ENCODE data around the gene ACTC1.

The ACTC1 gene

DNA sequence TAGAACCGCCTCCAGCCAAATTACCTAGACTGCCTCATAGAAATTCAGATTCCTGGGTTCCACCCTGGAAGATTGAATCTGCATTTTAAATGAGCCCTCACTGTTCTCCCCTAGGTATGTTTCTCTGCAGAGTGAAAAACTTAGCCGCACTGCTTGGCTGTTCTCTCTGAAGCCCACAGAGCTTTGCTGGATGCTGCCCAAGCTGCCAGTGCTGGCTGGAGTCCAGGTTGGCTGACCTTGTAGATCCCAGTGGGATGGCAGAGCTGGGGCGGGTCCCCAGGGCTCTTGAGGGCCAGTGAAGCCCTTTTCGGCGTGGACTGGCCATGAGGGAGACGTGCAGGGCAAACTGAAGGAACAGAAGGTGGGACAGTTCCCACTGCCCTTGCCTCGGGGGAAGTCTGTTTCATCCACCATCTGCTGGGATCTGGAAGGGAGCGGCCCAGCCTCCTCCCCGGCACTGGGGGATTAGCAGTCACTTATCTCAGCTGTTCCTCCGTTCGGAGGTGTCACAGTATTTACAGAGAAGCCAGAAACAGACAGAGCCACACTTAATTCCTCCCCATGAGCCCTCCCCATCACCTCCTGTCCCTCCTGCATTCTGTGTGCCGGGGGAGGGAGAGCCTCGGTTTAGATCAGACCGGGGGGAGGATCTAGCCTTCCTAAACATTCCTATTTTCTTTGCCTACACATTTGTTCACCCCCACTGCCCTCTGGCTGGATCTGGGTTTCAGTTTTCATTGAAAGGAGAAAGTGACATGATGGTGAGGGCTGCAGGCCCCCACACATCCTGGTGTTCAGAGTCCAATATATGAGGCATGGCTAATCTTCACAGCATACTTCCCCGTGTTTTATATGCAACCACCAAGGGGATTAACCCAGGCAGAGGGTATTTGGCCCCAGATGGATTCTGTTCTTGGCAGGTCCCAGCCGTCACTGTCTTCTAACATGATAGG, 4.1 kb upstream of the ACTC1 start:
- Histone ChIP-seq H3K9me3 (ENCODE audit: control insufficient read depth, insufficient read depth, low read length) (no peaks in the 10 kb centered on the region), H3K36me3 (ENCODE audit: control insufficient read depth, low read length) (no peaks in the 10 kb centered on the region), H3K79me2 (ENCODE audit: control insufficient read depth, low read length) (no peaks in the 10 kb centered on the region), H3K4me2 (ENCODE audit: low read length) (no peak overlapping the region), H3K27ac (ENCODE audit: low read depth, low read length) (no peak overlapping the region), H3F3A (ENCODE audit: control insufficient read depth, insufficient read depth) (no peaks in the 10 kb centered on the region), H3K4me3 (ENCODE audit: low read length) (no peak overlapping the region), H4K20me1 (ENCODE audit: control insufficient read depth, insufficient read depth, low read depth, low read length) (no peaks in the 10 kb centered on the region), H3K9me2 (replicated peaks; ENCODE audit: control insufficient read depth, low read length) (no peaks in the 10 kb centered on the region), H3K27me3 (ENCODE audit: control insufficient read depth, low read length) (peaks cover 6% of the 10 kb centered on the region; the same call in 1 of the 2 replicates), H3K4me1 (ENCODE audit: control insufficient read depth, low read length) (no peaks in the 10 kb centered on the region)
- TF ChIP-seq EZH2phosphoT487 (IDR thresholded peaks at IDR 0.05; ENCODE audit: borderline replicate concordance, low read length): no peak
- TF ChIP-seq, protein P1, sequence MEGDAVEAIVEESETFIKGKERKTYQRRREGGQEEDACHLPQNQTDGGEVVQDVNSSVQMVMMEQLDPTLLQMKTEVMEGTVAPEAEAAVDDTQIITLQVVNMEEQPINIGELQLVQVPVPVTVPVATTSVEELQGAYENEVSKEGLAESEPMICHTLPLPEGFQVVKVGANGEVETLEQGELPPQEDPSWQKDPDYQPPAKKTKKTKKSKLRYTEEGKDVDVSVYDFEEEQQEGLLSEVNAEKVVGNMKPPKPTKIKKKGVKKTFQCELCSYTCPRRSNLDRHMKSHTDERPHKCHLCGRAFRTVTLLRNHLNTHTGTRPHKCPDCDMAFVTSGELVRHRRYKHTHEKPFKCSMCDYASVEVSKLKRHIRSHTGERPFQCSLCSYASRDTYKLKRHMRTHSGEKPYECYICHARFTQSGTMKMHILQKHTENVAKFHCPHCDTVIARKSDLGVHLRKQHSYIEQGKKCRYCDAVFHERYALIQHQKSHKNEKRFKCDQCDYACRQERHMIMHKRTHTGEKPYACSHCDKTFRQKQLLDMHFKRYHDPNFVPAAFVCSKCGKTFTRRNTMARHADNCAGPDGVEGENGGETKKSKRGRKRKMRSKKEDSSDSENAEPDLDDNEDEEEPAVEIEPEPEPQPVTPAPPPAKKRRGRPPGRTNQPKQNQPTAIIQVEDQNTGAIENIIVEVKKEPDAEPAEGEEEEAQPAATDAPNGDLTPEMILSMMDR (IDR thresholded peaks at IDR 0.05; ENCODE audit: low read depth, low read length, poor library complexity, severe bottlenecking): no peak

DNA sequence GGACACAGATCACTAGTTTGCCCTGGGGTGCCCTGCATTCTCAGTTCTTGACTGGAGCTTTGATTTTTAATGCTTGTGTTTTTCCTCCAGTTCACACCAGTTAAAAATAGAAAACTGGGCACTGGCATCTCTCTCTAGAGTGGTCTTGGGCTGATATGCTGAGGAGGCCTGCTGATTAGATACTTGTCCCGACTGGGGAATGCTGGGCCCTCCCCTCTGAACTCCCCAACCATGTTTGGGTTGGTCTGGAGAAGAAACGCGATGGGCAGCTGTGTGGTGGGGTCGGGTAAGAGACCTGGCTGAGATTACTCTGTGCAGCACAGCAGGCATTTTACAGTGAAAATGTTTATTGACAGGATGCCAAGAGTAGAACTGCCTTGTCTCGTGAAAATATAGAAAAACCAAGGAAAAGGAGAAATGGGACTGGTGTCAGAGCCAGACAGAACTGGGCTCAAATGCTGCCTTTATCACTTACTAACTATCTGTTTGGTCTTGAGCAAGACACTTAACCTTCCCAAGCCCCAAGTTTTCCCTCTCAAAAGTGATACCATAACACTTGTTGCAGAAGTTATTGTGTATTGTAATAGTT, 1.6 kb upstream of the ACTC1 start:
- Histone ChIP-seq H3K9me2 (replicated peaks; ENCODE audit: control insufficient read depth, low read length) (no peaks in the 10 kb centered on the region), H3K4me3 (ENCODE audit: low read length) (no peak overlapping the region), H3K79me2 (ENCODE audit: control insufficient read depth, low read length) (no peaks in the 10 kb centered on the region), H3K9me3 (ENCODE audit: control insufficient read depth, insufficient read depth, low read length) (no peaks in the 10 kb centered on the region), H3K4me1 (ENCODE audit: control insufficient read depth, low read length) (no peaks in the 10 kb centered on the region), H3K4me2 (ENCODE audit: low read length) (no peak overlapping the region), H3K27ac (ENCODE audit: low read depth, low read length) (no peak overlapping the region), H3K27me3 (ENCODE audit: control insufficient read depth, low read length) (peaks cover 3% of the 10 kb centered on the region; the same call in 1 of the 2 replicates), H3K36me3 (ENCODE audit: control insufficient read depth, low read length) (no peaks in the 10 kb centered on the region), H3F3A (ENCODE audit: control insufficient read depth, insufficient read depth) (no peaks in the 10 kb centered on the region), H4K20me1 (ENCODE audit: control insufficient read depth, insufficient read depth, low read depth, low read length) (no peaks in the 10 kb centered on the region)
- TF ChIP-seq, protein P1 (IDR thresholded peaks at IDR 0.05; ENCODE audit: low read depth, low read length, poor library complexity, severe bottlenecking): no peak
- TF ChIP-seq EZH2phosphoT487 (IDR thresholded peaks at IDR 0.05; ENCODE audit: borderline replicate concordance, low read length): no peak

DNA sequence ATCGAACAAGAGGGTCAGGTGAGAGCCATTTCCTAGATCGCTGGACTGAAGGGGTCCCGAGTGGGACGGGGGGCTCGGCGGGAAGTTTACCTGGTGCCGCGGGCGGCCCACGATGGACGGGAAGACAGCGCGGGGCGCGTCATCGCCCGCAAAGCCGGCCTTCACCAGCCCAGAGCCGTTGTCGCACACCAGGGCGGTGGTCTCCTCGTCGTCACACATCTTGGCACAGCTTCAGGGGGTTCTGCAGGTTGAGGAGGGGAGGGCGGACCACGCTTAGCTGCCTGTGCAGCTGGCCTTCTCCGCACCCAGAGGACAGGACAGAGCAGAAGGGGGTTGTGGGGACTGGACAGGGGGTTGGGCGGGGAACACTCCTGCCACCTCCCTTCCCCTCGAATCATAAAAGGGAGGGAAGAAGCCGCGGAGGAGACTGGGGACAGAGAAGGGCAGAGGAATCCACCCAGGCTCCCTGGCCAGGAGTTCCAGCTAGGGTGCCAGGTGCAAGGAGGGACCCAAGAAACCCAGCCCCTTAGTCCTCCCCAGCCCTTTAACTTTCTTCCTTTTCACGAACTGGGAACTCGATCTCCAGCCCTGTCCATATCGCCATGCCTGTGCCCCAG, 651 bp downstream of the ACTC1 start:
- H3K36me3 ChIP-seq (ENCODE audit: control insufficient read depth, low read length): no peaks in the 10 kb centered on the region
- no peak overlapping the region for H3K27ac ChIP-seq (ENCODE audit: low read depth, low read length)
- H3K4me3 ChIP-seq (ENCODE audit: low read length): no peak overlapping the region
- H3K4me1 ChIP-seq (ENCODE audit: control insufficient read depth, low read length): no peaks in the 10 kb centered on the region
- TF ChIP-seq, protein P1 (IDR thresholded peaks at IDR 0.05; ENCODE audit: low read depth, low read length, poor library complexity, severe bottlenecking): no peak
- TF ChIP-seq EZH2phosphoT487 (IDR thresholded peaks at IDR 0.05; ENCODE audit: borderline replicate concordance, low read length): no peak
- H4K20me1 ChIP-seq (ENCODE audit: control insufficient read depth, insufficient read depth, low read depth, low read length): no peaks in the 10 kb centered on the region
- H3K27me3 ChIP-seq (ENCODE audit: control insufficient read depth, low read length): peaks cover under 1% of the 10 kb centered on the region; the same call in 1 of the 2 replicates
- H3K4me2 ChIP-seq (ENCODE audit: low read length): no peak overlapping the region
- no peaks in the 10 kb centered on the region for H3K9me2 ChIP-seq (replicated peaks; ENCODE audit: control insufficient read depth, low read length)
- H3F3A ChIP-seq (ENCODE audit: control insufficient read depth, insufficient read depth): no peaks in the 10 kb centered on the region
- no peaks in the 10 kb centered on the region for H3K9me3 ChIP-seq (ENCODE audit: control insufficient read depth, insufficient read depth, low read length)
- no peaks in the 10 kb centered on the region for H3K79me2 ChIP-seq (ENCODE audit: control insufficient read depth, low read length)

Measured in DOHH2 (cell line).